M059J (cell line): Measurements from ENCODE around the gene DNAH2. TPM values are rescaled to one million over a fixed set of nuclear protein-coding genes. Genes with fewer than 3 reads are reported as not detected.

ENCODE experiments used
- DNase-seq: peaks from one replicate; pipeline ENCODE4 v3.0.0-alpha.2; 2012; ENCODE audit warnings: low read depth
- total RNA-seq: library from RNA; depleted of rRNA; stranded (reverse); fragments of >200 nt; shearing (Covaris generic); gene quantifications from 2 replicates; pipeline ENCODE4 v1.2.3, GENCODE V29; 2014; rRNA removed

Gene DNAH2
- total RNA-seq, 1 experiment from 2014 or later, result 0.02 TPM

GRCh38 chr17:7864995-7865650, 147.6 kb downstream of the DNAH2 start:
- no peak for DNase-seq

- no peak for DNase-seq
These were observed 150.4 kb downstream of the DNAH2 start for GRCh38 chr17:7867881-7868329.

GRCh38 chr17:7873051-7873450, 155.5 kb downstream of the DNAH2 start:
- DNase-seq, result no peak

GRCh38 chr17:7875804-7876370, 158.3 kb downstream of the DNAH2 start:
- no peak for DNase-seq

- DNase-seq, result no peak
These were observed 160.7 kb downstream of the DNAH2 start for GRCh38 chr17:7878234-7878633.

GRCh38 chr17:7880076-7880868, 162.7 kb downstream of the DNAH2 start:
- no peak for DNase-seq

- no peak for DNase-seq
These were observed 163.9 kb downstream of the DNAH2 start for GRCh38 chr17:7881276-7882054.

GRCh38 chr17:7882068-7882467, 164.5 kb downstream of the DNAH2 start:
- no peak for DNase-seq

GRCh38 chr17:7882629-7883028, 165.1 kb downstream of the DNAH2 start:
- no peak for DNase-seq

Other genes with a start within 250 kb of the DNAH2 start
- gene ZBTB4, start 238.1 kb upstream of the DNAH2 start, total RNA-seq, result 13.9 and 26.7 TPM in 2 replicates
- gene SLC35G6, start 236.3 kb upstream of the DNAH2 start, total RNA-seq, result not detected in 2 replicates
- 15.2 and 26.1 TPM in 2 replicates for gene POLR2A, start 233.4 kb upstream of the DNAH2 start, total RNA-seq
- gene TNFSF12, start 168.7 kb upstream of the DNAH2 start, total RNA-seq, result 13.3 and 20.3 TPM in 2 replicates
- gene TNFSF13, start 159.0 kb upstream of the DNAH2 start, total RNA-seq, result 3.2 and 4.2 TPM in 2 replicates
- gene SENP3, start 155.8 kb upstream of the DNAH2 start, total RNA-seq, result 75.1 and 88.2 TPM in 2 replicates
- gene CD68, start 138.1 kb upstream of the DNAH2 start, total RNA-seq, result 120 and 147 TPM in 2 replicates
- gene MPDU1, start 133.9 kb upstream of the DNAH2 start, total RNA-seq, result 216 and 398 TPM in 2 replicates
- not detected in 2 replicates for gene SOX15, start 127.7 kb upstream of the DNAH2 start, total RNA-seq
- gene FXR2, start 102.8 kb upstream of the DNAH2 start, total RNA-seq, result 28.3 and 51.7 TPM in 2 replicates
- 36.3 and 37.4 TPM in 2 replicates for gene SAT2, start 89.9 kb upstream of the DNAH2 start, total RNA-seq
- gene SHBG, start 87.6 kb upstream of the DNAH2 start, total RNA-seq, result not detected in 2 replicates
- 0.10 TPM in 1 of 2 replicates, not detected in the other for gene ATP1B2, start 66.8 kb upstream of the DNAH2 start, total RNA-seq
- gene TP53, start 30.3 kb upstream of the DNAH2 start, total RNA-seq, result 73.1 and 79.1 TPM in 2 replicates
- gene WRAP53, start 29.3 kb upstream of the DNAH2 start, total RNA-seq, result 14.2 and 20.3 TPM in 2 replicates
- gene EFNB3, start 12.5 kb upstream of the DNAH2 start, total RNA-seq, result 1.1 TPM in 2 replicates
- gene KDM6B, start 116.5 kb downstream of the DNAH2 start, total RNA-seq, result 0.59 and 3.2 TPM in 2 replicates
- 0.49 TPM in 1 of 2 replicates, not detected in the other for gene TMEM88, start 137.3 kb downstream of the DNAH2 start, total RNA-seq
- 49.4 and 68.2 TPM in 2 replicates for gene NAA38, start 139.8 kb downstream of the DNAH2 start, total RNA-seq
- gene CYB5D1, start 140.3 kb downstream of the DNAH2 start, total RNA-seq, result 6.6 and 14.2 TPM in 2 replicates
- gene CHD3, start 171.0 kb downstream of the DNAH2 start, total RNA-seq, result 15.6 and 31.3 TPM in 2 replicates
- gene RNF227, start 198.5 kb downstream of the DNAH2 start, total RNA-seq, result 0.86 and 7.8 TPM in 2 replicates
- gene KCNAB3, start 212.1 kb downstream of the DNAH2 start, total RNA-seq, result not detected in 2 replicates
- 58.1 and 61.8 TPM in 2 replicates for gene TRAPPC1, start 214.2 kb downstream of the DNAH2 start, total RNA-seq
- 14.3 and 29.9 TPM in 2 replicates for gene CNTROB, start 214.5 kb downstream of the DNAH2 start, total RNA-seq